ENCODE measurements around the gene ACTR3.

DNA sequence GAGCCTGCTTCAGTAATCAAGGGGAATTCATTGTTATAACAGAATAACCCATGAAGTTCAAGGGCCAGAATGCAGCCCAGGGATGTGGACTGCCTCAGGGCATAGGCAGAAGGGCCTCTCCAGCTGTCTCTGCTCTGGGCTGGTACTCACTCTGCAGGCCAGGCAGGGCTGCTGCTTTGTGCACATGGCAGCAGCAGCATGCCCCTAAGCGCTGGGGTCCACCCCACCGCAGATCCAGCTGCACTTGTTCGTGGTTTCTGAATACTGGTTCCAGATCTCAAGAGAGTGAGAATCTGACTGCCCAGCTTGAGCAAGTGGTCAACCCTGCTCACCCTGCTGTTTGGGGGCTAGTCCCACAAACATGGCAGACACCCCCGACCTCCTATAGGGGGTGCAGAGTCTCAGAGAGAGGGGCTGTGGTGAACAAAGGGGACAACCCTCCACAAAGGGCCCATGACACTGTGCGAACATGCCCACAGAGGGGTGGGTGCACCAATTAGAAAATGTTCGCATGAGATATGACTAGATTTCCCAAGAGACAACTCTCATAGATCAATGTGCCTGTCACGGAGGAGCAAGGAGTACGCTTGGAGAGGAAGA lies 87.3 kb downstream of the ACTR3 start:
- TF ChIP-seq, protein P1, sequence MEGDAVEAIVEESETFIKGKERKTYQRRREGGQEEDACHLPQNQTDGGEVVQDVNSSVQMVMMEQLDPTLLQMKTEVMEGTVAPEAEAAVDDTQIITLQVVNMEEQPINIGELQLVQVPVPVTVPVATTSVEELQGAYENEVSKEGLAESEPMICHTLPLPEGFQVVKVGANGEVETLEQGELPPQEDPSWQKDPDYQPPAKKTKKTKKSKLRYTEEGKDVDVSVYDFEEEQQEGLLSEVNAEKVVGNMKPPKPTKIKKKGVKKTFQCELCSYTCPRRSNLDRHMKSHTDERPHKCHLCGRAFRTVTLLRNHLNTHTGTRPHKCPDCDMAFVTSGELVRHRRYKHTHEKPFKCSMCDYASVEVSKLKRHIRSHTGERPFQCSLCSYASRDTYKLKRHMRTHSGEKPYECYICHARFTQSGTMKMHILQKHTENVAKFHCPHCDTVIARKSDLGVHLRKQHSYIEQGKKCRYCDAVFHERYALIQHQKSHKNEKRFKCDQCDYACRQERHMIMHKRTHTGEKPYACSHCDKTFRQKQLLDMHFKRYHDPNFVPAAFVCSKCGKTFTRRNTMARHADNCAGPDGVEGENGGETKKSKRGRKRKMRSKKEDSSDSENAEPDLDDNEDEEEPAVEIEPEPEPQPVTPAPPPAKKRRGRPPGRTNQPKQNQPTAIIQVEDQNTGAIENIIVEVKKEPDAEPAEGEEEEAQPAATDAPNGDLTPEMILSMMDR (IDR thresholded peaks at IDR 0.05; ENCODE audit: insufficient read depth, low read depth, low read length), result no peak
- no peak for TF ChIP-seq EZH2 (IDR thresholded peaks at IDR 0.05; ENCODE audit: insufficient read depth, low read length)
